OCI-LY7 (cell line): Measurements from ENCODE around the gene KLF13. TPM values are rescaled to one million over a fixed set of nuclear protein-coding genes. Genes with fewer than 3 reads are reported as not detected.

ENCODE experiments used
- BruUV-seq: library from RNA; stranded (reverse); fragments of 400-500 nt; replicated peaks from 2 replicates; lab custom pipeline; 2021; lab: Mats Ljungman, UMichigan
- CTCF ChIA-PET: fragments of 300-600 bp; sonication (Branson Sonifier 250); formaldehyde crosslinking; loops from one replicate; lab custom pipeline; 2022; ENCODE audit warnings: antibody characterized with exemption; ENCODE audit not compliant: unreplicated experiment; lab: Charles Lee
- POLR2A ChIA-PET: fragments of 300-600 bp; sonication (Branson Sonifier 250); formaldehyde crosslinking; loops from one replicate; lab custom pipeline; 2022; ENCODE audit warnings: antibody characterized with exemption; lab: Charles Lee
- DNase-seq: peaks from one replicate; pipeline ENCODE4 v3.0.0-alpha.2; 2015; ENCODE audit warnings: low spot score
- H2AFZ ChIP-seq: fragments of 200-600 bp; sonication (generic), shearing (Covaris generic); 2 replicates; pipeline ENCODE4 v1.6.1; 2014; ENCODE audit warnings: mild to moderate bottlenecking, antibody characterized with exemption, low read length, moderate library complexity
- H3K27ac ChIP-seq: fragments of 200-600 bp; sonication (generic); 2 replicates; pipeline ENCODE4 v1.5.1; 2014; ENCODE audit warnings: mixed run types, low read depth, mild to moderate bottlenecking, moderate library complexity, low read length, inconsistent platforms; ENCODE audit not compliant: poor library complexity, severe bottlenecking
- H3K36me3 ChIP-seq: fragments of 200-600 bp; sonication (generic); 2 replicates; pipeline ENCODE4 v1.6.1; 2014; ENCODE audit warnings: mild to moderate bottlenecking, antibody characterized with exemption, low read length, moderate library complexity, mixed read lengths; ENCODE audit not compliant: insufficient read depth
- H3K4me1 ChIP-seq: fragments of 200-600 bp; sonication (generic); 2 replicates; pipeline ENCODE4 v1.5.1; 2014; ENCODE audit warnings: mild to moderate bottlenecking, low read length; ENCODE audit not compliant: insufficient read depth, poor library complexity, severe bottlenecking
- H3K4me2 ChIP-seq: fragments of 200-600 bp; sonication (generic); 2 replicates; pipeline ENCODE4 v1.6.1; 2014; ENCODE audit warnings: mild to moderate bottlenecking, low read length
- H3K4me3 ChIP-seq: fragments of 200-600 bp; sonication (generic); 2 replicates; pipeline ENCODE4 v1.5.1; 2014; ENCODE audit warnings: mild to moderate bottlenecking, low read depth, low read length; ENCODE audit not compliant: poor library complexity, severe bottlenecking
- H3K79me2 ChIP-seq: fragments of 200-600 bp; sonication (generic); 2 replicates; pipeline ENCODE4 v1.6.1; 2016; ENCODE audit warnings: low read depth, mild to moderate bottlenecking, low read length, moderate library complexity, mixed read lengths; ENCODE audit not compliant: insufficient read depth
- H3K9me2 ChIP-seq: fragments of 200-600 bp; sonication (generic); 2 replicates; pipeline ENCODE4 v1.6.1; 2016; ENCODE audit warnings: mild to moderate bottlenecking, low read length, mixed read lengths; ENCODE audit not compliant: insufficient read depth
- H3K9me3 ChIP-seq: fragments of 200-600 bp; sonication (generic); 2 replicates; pipeline ENCODE4 v1.6.1; 2014; ENCODE audit warnings: mild to moderate bottlenecking, mixed run types, low read length, mixed read lengths
- H4K20me1 ChIP-seq: fragments of 200-600 bp; sonication (generic); 2 replicates; pipeline ENCODE4 v1.6.1; 2014; ENCODE audit warnings: mild to moderate bottlenecking, antibody characterized with exemption, low read length, moderate library complexity, mixed read lengths; ENCODE audit not compliant: insufficient read depth
- EZH2phosphoT487 ChIP-seq: fragments of 200-600 bp; sonication (generic); IDR thresholded peaks from 2 replicates; pipeline ENCODE4 v1.6.1; 2018; ENCODE audit warnings: low read depth, borderline replicate concordance, mild to moderate bottlenecking, mixed run types, antibody characterized with exemption, low read length, moderate library complexity, mixed read lengths
- intact Hi-C: fragments of 100-400 bp; cut with micrococcal nuclease; formaldehyde crosslinking; loops from one replicate; pipeline ENCODE4 v1.10.0; 2022; ENCODE audit not compliant: unreplicated experiment
- total RNA-seq, 2 experiments: library from RNA; depleted of rRNA in 1 of 2; stranded (reverse); fragments of >200 nt in 1 of 2; shearing (Covaris generic) in 1 of 2; gene quantifications; 2 replicates each; pipeline ENCODE4 v1.2.3, GENCODE V29; 2014 to 2022
- TF ChIP-seq, protein P1 (sequence below): fragments of 200-600 bp; sonication (generic); conservative IDR thresholded peaks from 2 replicates; pipeline ENCODE4 v1.5.1; 2014; ENCODE audit warnings: mild to moderate bottlenecking, antibody characterized with exemption, low read length, moderate library complexity, mixed read lengths

Gene KLF13
- total RNA-seq, 2 experiments from 2014 or later = 63.2 to 64.6 TPM

DNA sequence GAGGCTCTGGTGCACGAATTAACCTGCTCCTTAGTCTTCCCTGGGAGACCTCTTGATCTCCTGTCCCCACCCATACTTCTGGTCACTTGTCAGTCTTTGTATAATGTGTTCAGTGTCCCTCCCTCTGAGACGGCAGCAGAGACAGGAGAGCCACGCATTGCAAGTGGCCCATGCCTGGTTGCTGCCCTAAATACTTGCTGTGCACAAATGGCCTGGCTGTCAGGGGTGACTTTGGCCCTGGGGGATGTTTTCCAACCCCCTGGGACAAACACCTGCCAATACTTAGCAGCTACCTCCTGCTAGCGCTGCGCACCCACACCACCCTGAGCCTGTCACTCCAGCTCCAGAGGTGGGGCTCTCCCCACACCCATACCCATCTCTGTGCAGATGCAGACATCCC is 17.2 kb downstream of the KLF13 start:
- peaks cover 27% of the 10 kb centered on the region; the same call in 1 of the 2 replicates for H4K20me1 ChIP-seq
- TF ChIP-seq, protein P1, sequence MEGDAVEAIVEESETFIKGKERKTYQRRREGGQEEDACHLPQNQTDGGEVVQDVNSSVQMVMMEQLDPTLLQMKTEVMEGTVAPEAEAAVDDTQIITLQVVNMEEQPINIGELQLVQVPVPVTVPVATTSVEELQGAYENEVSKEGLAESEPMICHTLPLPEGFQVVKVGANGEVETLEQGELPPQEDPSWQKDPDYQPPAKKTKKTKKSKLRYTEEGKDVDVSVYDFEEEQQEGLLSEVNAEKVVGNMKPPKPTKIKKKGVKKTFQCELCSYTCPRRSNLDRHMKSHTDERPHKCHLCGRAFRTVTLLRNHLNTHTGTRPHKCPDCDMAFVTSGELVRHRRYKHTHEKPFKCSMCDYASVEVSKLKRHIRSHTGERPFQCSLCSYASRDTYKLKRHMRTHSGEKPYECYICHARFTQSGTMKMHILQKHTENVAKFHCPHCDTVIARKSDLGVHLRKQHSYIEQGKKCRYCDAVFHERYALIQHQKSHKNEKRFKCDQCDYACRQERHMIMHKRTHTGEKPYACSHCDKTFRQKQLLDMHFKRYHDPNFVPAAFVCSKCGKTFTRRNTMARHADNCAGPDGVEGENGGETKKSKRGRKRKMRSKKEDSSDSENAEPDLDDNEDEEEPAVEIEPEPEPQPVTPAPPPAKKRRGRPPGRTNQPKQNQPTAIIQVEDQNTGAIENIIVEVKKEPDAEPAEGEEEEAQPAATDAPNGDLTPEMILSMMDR = no peak
- TF ChIP-seq EZH2phosphoT487 = no peak
- intact Hi-C loops = no loop called here

GRCh38 chr15:31344266-31344665 is 17.6 kb downstream of the KLF13 start:
- CTCF ChIA-PET = no interaction called here
- intact Hi-C loops = no loop called here
- Histone ChIP-seq H3K9me2 (no peaks in the 10 kb centered on the region), H3K9me3 (no peaks in the 10 kb centered on the region), H3K4me3 (no peak overlapping the region), H3K79me2 (peaks cover 100% of the 10 kb centered on the region), H3K4me2 (peak overlapping the region; percentile 86), H3K4me1 (peaks cover 100% of the 10 kb centered on the region), H3K27ac (peak overlapping the region; percentile 84), H3K36me3 (peaks cover 39% of the 10 kb centered on the region; the same call in 1 of the 2 replicates), H4K20me1 (peaks cover 26% of the 10 kb centered on the region; the same call in 1 of the 2 replicates), H2AFZ (no peak overlapping the region)
- POLR2A ChIA-PET = interaction anchor here (0.9 to 1.7 kb wide), 3 partner anchors 16 to 115 kb away, joined by 4 to 7 read pairs (median 7); no protein-coding TSS in a partner anchor
- TF ChIP-seq, protein P1 = no peak
- TF ChIP-seq EZH2phosphoT487 = no peak
- BruUV-seq = no TSS peak
- no peak for DNase-seq

More for the DNA sequence above, 17.2 kb downstream of the KLF13 start:
- DNase-seq = no peak
- Histone ChIP-seq H2AFZ (no peak overlapping the region), H3K9me2 (no peaks in the 10 kb centered on the region), H3K4me1 (peaks cover 100% of the 10 kb centered on the region), H3K9me3 (no peaks in the 10 kb centered on the region), H3K79me2 (peaks cover 100% of the 10 kb centered on the region), H3K4me3 (no peak overlapping the region), H3K4me2 (peak overlapping the region; percentile 86), H3K27ac (peak overlapping the region; percentile 84), H3K36me3 (peaks cover 39% of the 10 kb centered on the region; the same call in 1 of the 2 replicates)
- ChIA-PET POLR2A (interaction anchor here (1.7 kb wide), 1 partner anchor 115 kb away, joined by 4 read pairs; no protein-coding TSS in a partner anchor), CTCF (interaction anchor here (0.5 kb wide), 1 partner anchor 110 kb away, joined by 3 read pairs; no protein-coding TSS in a partner anchor)
- no TSS peak for BruUV-seq
